ENCODE results near the gene NLGN3.

NLGN3 gene

GRCh38 chrX:71095981-71096759 lies 48.5 kb upstream of the NLGN3 start:
- Histone ChIP-seq H4K20me1 (ENCODE audit: insufficient read depth, low read length) (no peaks in the 10 kb centered on the region), H3K9ac (ENCODE audit: low read depth, low read length) (peak overlapping the region; percentile 57), H3K4me3 (ENCODE audit: low read depth in 1 of 2, low read length in 2 of 2) (peak overlapping the region; percentile 33 to 61; a peak in 3 of 4 replicates), H3K79me2 (ENCODE audit: insufficient read depth, low read length) (peaks cover 9% of the 10 kb centered on the region), H3K4me1 (ENCODE audit: insufficient read depth, low read length) (peaks cover 40% of the 10 kb centered on the region), H3K9me3 (ENCODE audit: insufficient read depth, low read length, severe bottlenecking) (no peaks in the 10 kb centered on the region), H3K36me3 (ENCODE audit: insufficient read depth, low read length) (no peaks in the 10 kb centered on the region), H3K27ac (ENCODE audit: low read length) (peak overlapping the region; percentile 69), H2AFZ (ENCODE audit: low read depth, low read length) (peak overlapping the region; percentile 63), H3K4me2 (ENCODE audit: insufficient read depth, low read length) (peak overlapping the region; percentile 76), H3K27me3 (ENCODE audit: insufficient read depth, low read length, poor library complexity) (no peaks in the 10 kb centered on the region)
- no peak for TF ChIP-seq CTCF (IDR thresholded peaks at IDR 0.05; ENCODE audit: borderline replicate concordance, extremely low read depth, low read length, poor library complexity, severe bottlenecking)
- TF ChIP-seq EZH2 (IDR thresholded peaks at IDR 0.05; ENCODE audit: borderline replicate concordance, low read depth, low read length, severe bottlenecking) = no peak
- DNase-seq = no peak
- peak; percentile 64 for ATAC-seq (ENCODE audit: insufficient read depth, low read depth)

DNA sequence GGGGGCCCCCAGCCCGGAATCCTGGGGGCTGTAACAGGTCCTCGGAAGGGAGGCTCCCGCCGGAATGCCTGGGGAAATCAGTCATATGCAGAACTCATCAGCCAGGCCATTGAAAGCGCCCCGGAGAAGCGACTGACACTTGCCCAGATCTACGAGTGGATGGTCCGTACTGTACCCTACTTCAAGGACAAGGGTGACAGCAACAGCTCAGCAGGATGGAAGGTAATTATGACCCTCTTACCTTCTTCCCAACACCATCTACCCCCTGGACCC lies 47.9 kb upstream of the NLGN3 start:
- Histone ChIP-seq H3K79me2 (ENCODE audit: insufficient read depth, low read length) (peaks cover 9% of the 10 kb centered on the region), H4K20me1 (ENCODE audit: insufficient read depth, low read length) (no peaks in the 10 kb centered on the region), H3K4me3 (ENCODE audit: low read depth in 1 of 2, low read length in 2 of 2) (peak overlapping the region; percentile 29 to 61; a peak in 3 of 4 replicates), H3K9ac (ENCODE audit: low read depth, low read length) (peak overlapping the region; percentile 57), H3K36me3 (ENCODE audit: insufficient read depth, low read length) (no peaks in the 10 kb centered on the region), H3K27ac (ENCODE audit: low read length) (no peak overlapping the region; the same call in 1 of the 2 replicates), H3K4me1 (ENCODE audit: insufficient read depth, low read length) (peaks cover 40% of the 10 kb centered on the region), H3K9me3 (ENCODE audit: insufficient read depth, low read length, severe bottlenecking) (no peaks in the 10 kb centered on the region), H2AFZ (ENCODE audit: low read depth, low read length) (0 out of 2 replicates have a peak overlapping the region, but pooled peaks have one; percentile 63), H3K4me2 (ENCODE audit: insufficient read depth, low read length) (peak overlapping the region; percentile 76), H3K27me3 (ENCODE audit: insufficient read depth, low read length, poor library complexity) (no peaks in the 10 kb centered on the region)
- TF ChIP-seq EZH2 (IDR thresholded peaks at IDR 0.05; ENCODE audit: borderline replicate concordance, low read depth, low read length, severe bottlenecking) = no peak
- TF ChIP-seq CTCF (IDR thresholded peaks at IDR 0.05; ENCODE audit: borderline replicate concordance, extremely low read depth, low read length, poor library complexity, severe bottlenecking) = no peak
- no peak for DNase-seq
- ATAC-seq (ENCODE audit: insufficient read depth, low read depth) = no peak

DNA sequence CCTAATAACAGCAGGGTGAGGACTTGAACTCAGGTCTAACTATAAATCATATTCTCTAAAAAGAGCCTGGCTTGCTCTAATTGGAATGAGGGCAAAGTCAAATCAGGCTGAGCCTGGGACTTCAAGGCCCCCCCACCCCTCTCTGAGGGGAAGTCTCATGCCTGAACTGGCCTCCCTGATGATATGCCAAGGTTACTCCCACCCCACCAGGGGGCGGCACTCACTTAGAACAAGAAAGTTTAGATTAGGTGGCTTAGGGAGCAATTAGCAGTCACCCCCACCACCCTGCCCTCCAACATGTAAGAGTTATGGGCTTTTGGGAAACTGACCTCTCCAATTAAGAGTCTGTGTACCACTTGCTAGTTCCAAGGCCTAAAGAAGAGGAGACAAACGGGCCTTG lies 46.3 kb upstream of the NLGN3 start:
- Histone ChIP-seq H3K4me3 (ENCODE audit: low read depth in 1 of 2, low read length in 2 of 2) (no peak overlapping the region), H3K27ac (ENCODE audit: low read length) (peak overlapping the region; percentile 74), H3K9ac (ENCODE audit: low read depth, low read length) (peak overlapping the region; percentile 28; the same call in 1 of the 2 replicates), H3K79me2 (ENCODE audit: insufficient read depth, low read length) (peaks cover 9% of the 10 kb centered on the region), H3K4me2 (ENCODE audit: insufficient read depth, low read length) (peak overlapping the region; percentile 38), H3K27me3 (ENCODE audit: insufficient read depth, low read length, poor library complexity) (no peaks in the 10 kb centered on the region), H3K9me3 (ENCODE audit: insufficient read depth, low read length, severe bottlenecking) (no peaks in the 10 kb centered on the region), H3K4me1 (ENCODE audit: insufficient read depth, low read length) (peaks cover 48% of the 10 kb centered on the region), H3K36me3 (ENCODE audit: insufficient read depth, low read length) (no peaks in the 10 kb centered on the region), H2AFZ (ENCODE audit: low read depth, low read length) (no peak overlapping the region), H4K20me1 (ENCODE audit: insufficient read depth, low read length) (no peaks in the 10 kb centered on the region)
- DNase-seq (peak; percentile 78), ATAC-seq (ENCODE audit: insufficient read depth, low read depth) (peak; percentile 39)
- TF ChIP-seq EZH2 (IDR thresholded peaks at IDR 0.05; ENCODE audit: borderline replicate concordance, low read depth, low read length, severe bottlenecking) (no peak), CTCF (IDR thresholded peaks at IDR 0.05; ENCODE audit: borderline replicate concordance, extremely low read depth, low read length, poor library complexity, severe bottlenecking) (peak; percentile 83)
